HT1080 (cell line): ENCODE results near the gene RTN4RL1. TPM values are rescaled to one million over a fixed set of nuclear protein-coding genes. Genes with fewer than 3 reads are reported as not detected.

Experiments used
- DNase-seq: peaks from one replicate; pipeline ENCODE4 v3.0.0-alpha.2; 2015; ENCODE audit warnings: low read depth
- total RNA-seq: library from RNA; depleted of rRNA; stranded (reverse); fragments of >200 nt; shearing (Covaris generic); gene quantifications from 2 replicates; pipeline ENCODE4 v1.2.3, GENCODE V29; 2014

Gene RTN4RL1
- total RNA-seq, 1 experiment from 2014 or later = 5.6 TPM

- DNase-seq = no peak
Measured at GRCh38 chr17:1949754-1950153, 75.4 kb downstream of the RTN4RL1 start.

GRCh38 chr17:1948517-1948825 is 76.7 kb downstream of the RTN4RL1 start:
- DNase-seq = no peak

GRCh38 chr17:1947743-1948516 is 77.2 kb downstream of the RTN4RL1 start:
- no peak for DNase-seq

- DNase-seq = no peak
Measured at GRCh38 chr17:1947229-1947742, 77.8 kb downstream of the RTN4RL1 start.

GRCh38 chr17:1946021-1946932 is 78.9 kb downstream of the RTN4RL1 start:
- no peak for DNase-seq

GRCh38 chr17:1945621-1946020 is 79.5 kb downstream of the RTN4RL1 start:
- DNase-seq = no peak

- DNase-seq = no peak
Measured at GRCh38 chr17:1943436-1943831, 81.7 kb downstream of the RTN4RL1 start.

GRCh38 chr17:1942666-1943435 is 82.3 kb downstream of the RTN4RL1 start:
- DNase-seq = no peak

GRCh38 chr17:1942066-1942365 is 83.1 kb downstream of the RTN4RL1 start:
- DNase-seq = no peak

- no peak for DNase-seq
Measured at GRCh38 chr17:1941272-1942065, 83.7 kb downstream of the RTN4RL1 start.

GRCh38 chr17:1940810-1941185 is 84.3 kb downstream of the RTN4RL1 start:
- DNase-seq = no peak

- DNase-seq = no peak
Measured at GRCh38 chr17:1939981-1940809, 84.9 kb downstream of the RTN4RL1 start.

- no peak for DNase-seq
Measured at GRCh38 chr17:1937461-1937860, 87.7 kb downstream of the RTN4RL1 start.

- DNase-seq = no peak
Measured at GRCh38 chr17:1936766-1937165, 88.4 kb downstream of the RTN4RL1 start.

- DNase-seq = no peak
Measured at GRCh38 chr17:1934901-1935300, 90.2 kb downstream of the RTN4RL1 start.

- DNase-seq = no peak
Measured at GRCh38 chr17:1933875-1934715, 91.0 kb downstream of the RTN4RL1 start.

- DNase-seq = no peak
Measured at GRCh38 chr17:1931844-1932579, 93.1 kb downstream of the RTN4RL1 start.

- no peak for DNase-seq
Measured at GRCh38 chr17:1930337-1930645, 94.8 kb downstream of the RTN4RL1 start.

- DNase-seq = no peak
Measured at GRCh38 chr17:1928976-1929375, 96.2 kb downstream of the RTN4RL1 start.
